ENCODE data around the gene VDAC2.

DNA sequence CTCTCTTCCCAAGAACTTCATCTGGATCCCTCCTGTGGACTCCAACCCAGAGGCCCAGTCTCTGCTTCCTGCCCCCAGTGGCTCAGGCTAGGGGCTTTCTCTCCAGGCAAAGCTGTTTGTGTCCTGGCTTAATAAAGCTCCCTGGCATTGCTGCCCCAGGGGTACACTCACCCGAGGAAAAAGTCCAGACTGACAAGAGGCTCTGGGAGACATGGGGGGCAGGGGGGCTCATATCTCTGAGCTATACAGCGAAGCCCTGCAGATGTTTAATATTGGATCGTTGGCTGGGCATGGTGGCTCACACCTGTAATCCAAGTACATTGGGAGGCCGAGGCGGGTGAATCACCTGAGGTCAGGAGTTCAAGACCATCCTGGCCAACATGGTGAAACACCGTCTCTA lies 35.9 kb downstream of the VDAC2 start:
- TF ChIP-seq CTCF (IDR thresholded peaks at IDR 0.05) (no peak), POLR2A (IDR thresholded peaks at IDR 0.05) (no peak)
